DND-41 (cell line): ENCODE results near the gene SIL1.

ENCODE experiments used
- EZH2 ChIP-seq: IDR thresholded peaks from 3 replicates; pipeline ENCODE4 v1.6.1; 2012; ENCODE audit warnings: borderline replicate concordance, low read depth, mild to moderate bottlenecking, moderate library complexity, low read length, inconsistent platforms; ENCODE audit not compliant: severe bottlenecking
- TF ChIP-seq, protein P1 (sequence below): IDR thresholded peaks from 2 replicates; pipeline ENCODE4 v1.5.1; 2012; ENCODE audit warnings: borderline replicate concordance, low read length, moderate library complexity, mild to moderate bottlenecking; ENCODE audit not compliant: poor library complexity, severe bottlenecking; ENCODE audit errors: extremely low read depth

DNA sequence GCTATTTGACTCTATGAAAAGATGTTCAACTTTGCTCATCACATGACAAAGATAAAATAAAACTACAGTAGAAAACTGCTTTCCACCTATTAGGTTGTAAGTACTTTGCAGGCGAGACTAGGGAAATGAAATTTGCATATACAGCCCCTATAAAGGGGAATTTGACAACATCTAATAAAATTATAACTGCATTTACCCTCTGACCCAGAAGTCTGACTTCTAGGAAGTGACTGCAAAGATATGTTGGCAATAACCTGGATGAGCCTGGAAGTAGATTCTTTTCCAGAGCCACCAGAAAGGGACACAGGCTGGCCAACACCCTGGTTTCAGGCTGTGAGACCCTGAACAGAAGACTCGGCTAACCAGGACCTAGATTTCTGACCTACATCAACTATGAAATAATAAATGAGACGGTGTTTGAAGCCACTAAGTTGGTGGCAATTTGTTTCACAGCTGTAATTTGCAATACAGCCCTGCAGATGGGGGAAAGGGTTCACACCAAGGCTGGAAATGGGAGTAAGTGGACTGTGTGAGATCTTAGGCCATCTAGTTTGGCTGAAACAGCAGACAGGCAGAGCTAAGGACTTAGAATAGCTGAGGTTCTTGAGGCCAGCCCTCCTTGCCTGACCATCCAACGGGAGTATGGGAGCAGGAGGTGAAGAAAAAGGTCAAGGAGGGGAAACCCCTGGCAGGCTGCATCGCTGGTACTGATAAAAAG, 106.6 kb downstream of the SIL1 start:
- TF ChIP-seq, protein P1, sequence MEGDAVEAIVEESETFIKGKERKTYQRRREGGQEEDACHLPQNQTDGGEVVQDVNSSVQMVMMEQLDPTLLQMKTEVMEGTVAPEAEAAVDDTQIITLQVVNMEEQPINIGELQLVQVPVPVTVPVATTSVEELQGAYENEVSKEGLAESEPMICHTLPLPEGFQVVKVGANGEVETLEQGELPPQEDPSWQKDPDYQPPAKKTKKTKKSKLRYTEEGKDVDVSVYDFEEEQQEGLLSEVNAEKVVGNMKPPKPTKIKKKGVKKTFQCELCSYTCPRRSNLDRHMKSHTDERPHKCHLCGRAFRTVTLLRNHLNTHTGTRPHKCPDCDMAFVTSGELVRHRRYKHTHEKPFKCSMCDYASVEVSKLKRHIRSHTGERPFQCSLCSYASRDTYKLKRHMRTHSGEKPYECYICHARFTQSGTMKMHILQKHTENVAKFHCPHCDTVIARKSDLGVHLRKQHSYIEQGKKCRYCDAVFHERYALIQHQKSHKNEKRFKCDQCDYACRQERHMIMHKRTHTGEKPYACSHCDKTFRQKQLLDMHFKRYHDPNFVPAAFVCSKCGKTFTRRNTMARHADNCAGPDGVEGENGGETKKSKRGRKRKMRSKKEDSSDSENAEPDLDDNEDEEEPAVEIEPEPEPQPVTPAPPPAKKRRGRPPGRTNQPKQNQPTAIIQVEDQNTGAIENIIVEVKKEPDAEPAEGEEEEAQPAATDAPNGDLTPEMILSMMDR = no peak
- TF ChIP-seq EZH2 = no peak
